Suprapubic skin (tissue), 3 donors: ENCODE results near the gene PCBP3.

Experiments used
- CTCF ChIP-seq, 2 donors: fragments of 200-600 bp in 1 of 2; fragments of 450-650 bp in 1 of 2; sonication (generic) in 1 of 2; IDR thresholded peaks; one replicate each; pipeline ENCODE4 v1.5.1; 2016 to 2019; ENCODE audit warnings: antibody characterized with exemption in 2 of 2, mild to moderate bottlenecking in 1 of 2, moderate library complexity in 1 of 2
- POLR2A ChIP-seq, 2 donors: fragments of 450-650 bp; IDR thresholded peaks; one replicate each; pipeline ENCODE4 v1.6.1; 2017; ENCODE audit warnings: antibody characterized with exemption in 2 of 2, mild to moderate bottlenecking in 2 of 2, moderate library complexity in 2 of 2

- TF ChIP-seq CTCF (IDR thresholded peaks at IDR 0.05): no peak
- TF ChIP-seq POLR2A (IDR thresholded peaks at IDR 0.05): no peak
Observed at GRCh38 chr21:45637883-45638282, 5.6 kb upstream of the PCBP3 start.
